ENCODE data around the gene PARD3.
"Not testable (repeated sequence)": the region's sequence is repeated elsewhere in the genome, so short reads cannot be mapped to it uniquely, and the experiment has no call there.

The PARD3 gene

GRCh38 chr10:34268410-34268809, 546.7 kb downstream of the PARD3 start:
- H3K27me3 ChIP-seq (ENCODE audit: control insufficient read depth in 1 of 2, insufficient read depth in 2 of 2, low read length in 2 of 2); H3K27ac ChIP-seq (ENCODE audit: low read depth, low read length); H3K36me3 ChIP-seq (ENCODE audit: control insufficient read depth in 1 of 2, insufficient read depth in 2 of 2, low read length in 2 of 2); H3K4me1 ChIP-seq (ENCODE audit: control insufficient read depth in 1 of 2, insufficient read depth in 2 of 2, low read length in 2 of 2); H3K9me3 ChIP-seq (ENCODE audit: control insufficient read depth in 1 of 2, low read length in 2 of 2); H3K9ac ChIP-seq (ENCODE audit: low read depth in 1 of 2, low read length in 2 of 2); H3K4me3 ChIP-seq (ENCODE audit: low read depth in 1 of 2, low read length in 2 of 2): not testable (repeated sequence)

GRCh38 chr10:34262985-34263384, 552.1 kb downstream of the PARD3 start:
- Histone ChIP-seq H3K27ac (ENCODE audit: low read depth, low read length) (no peak overlapping the region), H3K9me3 (ENCODE audit: control insufficient read depth in 1 of 2, low read length in 2 of 2) (no peaks in the 10 kb centered on the region), H3K27me3 (ENCODE audit: control insufficient read depth in 1 of 2, insufficient read depth in 2 of 2, low read length in 2 of 2) (no peaks in the 10 kb centered on the region), H3K4me1 (ENCODE audit: control insufficient read depth in 1 of 2, insufficient read depth in 2 of 2, low read length in 2 of 2) (no peaks in the 10 kb centered on the region), H3K9ac (ENCODE audit: low read depth in 1 of 2, low read length in 2 of 2) (no peak overlapping the region), H3K4me3 (ENCODE audit: low read depth in 1 of 2, low read length in 2 of 2) (no peak overlapping the region), H3K36me3 (ENCODE audit: control insufficient read depth in 1 of 2, insufficient read depth in 2 of 2, low read length in 2 of 2) (peaks cover 0 to 3% of the 10 kb centered on the region in 2 donors)

GRCh38 chr10:34260904-34261303, 554.2 kb downstream of the PARD3 start:
- H3K27me3 ChIP-seq (ENCODE audit: control insufficient read depth in 1 of 2, insufficient read depth in 2 of 2, low read length in 2 of 2), result no peaks in the 10 kb centered on the region
- H3K9me3 ChIP-seq (ENCODE audit: control insufficient read depth in 1 of 2, low read length in 2 of 2), result no peaks in the 10 kb centered on the region
- H3K4me3 ChIP-seq (ENCODE audit: low read depth in 1 of 2, low read length in 2 of 2), result no peak overlapping the region
- no peak overlapping the region for H3K27ac ChIP-seq (ENCODE audit: low read depth, low read length)
- H3K4me1 ChIP-seq (ENCODE audit: control insufficient read depth in 1 of 2, insufficient read depth in 2 of 2, low read length in 2 of 2), result no peaks in the 10 kb centered on the region
- no peak overlapping the region for H3K9ac ChIP-seq (ENCODE audit: low read depth in 1 of 2, low read length in 2 of 2)
- peaks cover 0 to 3% of the 10 kb centered on the region in 2 donors for H3K36me3 ChIP-seq (ENCODE audit: control insufficient read depth in 1 of 2, insufficient read depth in 2 of 2, low read length in 2 of 2)

- Histone ChIP-seq H3K9ac (ENCODE audit: low read depth in 1 of 2, low read length in 2 of 2) (no peak overlapping the region), H3K4me1 (ENCODE audit: control insufficient read depth in 1 of 2, insufficient read depth in 2 of 2, low read length in 2 of 2) (no peaks in the 10 kb centered on the region), H3K27ac (ENCODE audit: low read depth, low read length) (no peak overlapping the region), H3K4me3 (ENCODE audit: low read depth in 1 of 2, low read length in 2 of 2) (no peak overlapping the region), H3K27me3 (ENCODE audit: control insufficient read depth in 1 of 2, insufficient read depth in 2 of 2, low read length in 2 of 2) (no peaks in the 10 kb centered on the region), H3K9me3 (ENCODE audit: control insufficient read depth in 1 of 2, low read length in 2 of 2) (no peaks in the 10 kb centered on the region), H3K36me3 (ENCODE audit: control insufficient read depth in 1 of 2, insufficient read depth in 2 of 2, low read length in 2 of 2) (peaks cover 0 to 3% of the 10 kb centered on the region in 2 donors)
Measured at GRCh38 chr10:34256216-34256615, 558.9 kb downstream of the PARD3 start.

GRCh38 chr10:34255035-34255434, 560.1 kb downstream of the PARD3 start:
- no peaks in the 10 kb centered on the region for H3K4me1 ChIP-seq (ENCODE audit: control insufficient read depth in 1 of 2, insufficient read depth in 2 of 2, low read length in 2 of 2)
- H3K27ac ChIP-seq (ENCODE audit: low read depth, low read length), result no peak overlapping the region
- H3K9me3 ChIP-seq (ENCODE audit: control insufficient read depth in 1 of 2, low read length in 2 of 2), result no peaks in the 10 kb centered on the region
- no peak overlapping the region for H3K9ac ChIP-seq (ENCODE audit: low read depth in 1 of 2, low read length in 2 of 2)
- H3K4me3 ChIP-seq (ENCODE audit: low read depth in 1 of 2, low read length in 2 of 2), result no peak overlapping the region
- H3K27me3 ChIP-seq (ENCODE audit: control insufficient read depth in 1 of 2, insufficient read depth in 2 of 2, low read length in 2 of 2), result no peaks in the 10 kb centered on the region
- peaks cover 0 to under 1% of the 10 kb centered on the region in 2 donors for H3K36me3 ChIP-seq (ENCODE audit: control insufficient read depth in 1 of 2, insufficient read depth in 2 of 2, low read length in 2 of 2)

- H3K4me1 ChIP-seq (ENCODE audit: control insufficient read depth in 1 of 2, insufficient read depth in 2 of 2, low read length in 2 of 2), result no peaks in the 10 kb centered on the region
- no peak overlapping the region for H3K27ac ChIP-seq (ENCODE audit: low read depth, low read length)
- no peaks in the 10 kb centered on the region for H3K27me3 ChIP-seq (ENCODE audit: control insufficient read depth in 1 of 2, insufficient read depth in 2 of 2, low read length in 2 of 2)
- H3K36me3 ChIP-seq (ENCODE audit: control insufficient read depth in 1 of 2, insufficient read depth in 2 of 2, low read length in 2 of 2), result no peaks in the 10 kb centered on the region
- no peak overlapping the region for H3K4me3 ChIP-seq (ENCODE audit: low read depth in 1 of 2, low read length in 2 of 2)
- H3K9ac ChIP-seq (ENCODE audit: low read depth in 1 of 2, low read length in 2 of 2), result no peak overlapping the region
- no peaks in the 10 kb centered on the region for H3K9me3 ChIP-seq (ENCODE audit: control insufficient read depth in 1 of 2, low read length in 2 of 2)
Measured at GRCh38 chr10:34254596-34254995, 560.5 kb downstream of the PARD3 start.

- H3K9me3 ChIP-seq (ENCODE audit: control insufficient read depth in 1 of 2, low read length in 2 of 2), result no peaks in the 10 kb centered on the region
- no peaks in the 10 kb centered on the region for H3K27me3 ChIP-seq (ENCODE audit: control insufficient read depth in 1 of 2, insufficient read depth in 2 of 2, low read length in 2 of 2)
- H3K36me3 ChIP-seq (ENCODE audit: control insufficient read depth in 1 of 2, insufficient read depth in 2 of 2, low read length in 2 of 2), result no peaks in the 10 kb centered on the region
- H3K4me1 ChIP-seq (ENCODE audit: control insufficient read depth in 1 of 2, insufficient read depth in 2 of 2, low read length in 2 of 2), result no peaks in the 10 kb centered on the region
- no peak overlapping the region for H3K9ac ChIP-seq (ENCODE audit: low read depth in 1 of 2, low read length in 2 of 2)
- no peak overlapping the region for H3K4me3 ChIP-seq (ENCODE audit: low read depth in 1 of 2, low read length in 2 of 2)
- no peak overlapping the region for H3K27ac ChIP-seq (ENCODE audit: low read depth, low read length)
Measured at GRCh38 chr10:34252111-34252510, 563.0 kb downstream of the PARD3 start.

GRCh38 chr10:34251177-34251576, 563.9 kb downstream of the PARD3 start:
- H3K4me1 ChIP-seq (ENCODE audit: control insufficient read depth in 1 of 2, insufficient read depth in 2 of 2, low read length in 2 of 2), result no peaks in the 10 kb centered on the region
- H3K27me3 ChIP-seq (ENCODE audit: control insufficient read depth in 1 of 2, insufficient read depth in 2 of 2, low read length in 2 of 2), result no peaks in the 10 kb centered on the region
- no peaks in the 10 kb centered on the region for H3K36me3 ChIP-seq (ENCODE audit: control insufficient read depth in 1 of 2, insufficient read depth in 2 of 2, low read length in 2 of 2)
- H3K27ac ChIP-seq (ENCODE audit: low read depth, low read length), result no peak overlapping the region
- H3K9me3 ChIP-seq (ENCODE audit: control insufficient read depth in 1 of 2, low read length in 2 of 2), result no peaks in the 10 kb centered on the region
- no peak overlapping the region for H3K4me3 ChIP-seq (ENCODE audit: low read depth in 1 of 2, low read length in 2 of 2)
- H3K9ac ChIP-seq (ENCODE audit: low read depth in 1 of 2, low read length in 2 of 2), result no peak overlapping the region

- Histone ChIP-seq H3K4me1 (ENCODE audit: control insufficient read depth in 1 of 2, insufficient read depth in 2 of 2, low read length in 2 of 2) (no peaks in the 10 kb centered on the region), H3K27ac (ENCODE audit: low read depth, low read length) (no peak overlapping the region), H3K9ac (ENCODE audit: low read depth in 1 of 2, low read length in 2 of 2) (no peak overlapping the region), H3K36me3 (ENCODE audit: control insufficient read depth in 1 of 2, insufficient read depth in 2 of 2, low read length in 2 of 2) (no peaks in the 10 kb centered on the region), H3K4me3 (ENCODE audit: low read depth in 1 of 2, low read length in 2 of 2) (no peak overlapping the region), H3K9me3 (ENCODE audit: control insufficient read depth in 1 of 2, low read length in 2 of 2) (no peaks in the 10 kb centered on the region), H3K27me3 (ENCODE audit: control insufficient read depth in 1 of 2, insufficient read depth in 2 of 2, low read length in 2 of 2) (no peaks in the 10 kb centered on the region)
Measured at GRCh38 chr10:34250722-34251121, 564.4 kb downstream of the PARD3 start.

GRCh38 chr10:34249634-34250033, 565.5 kb downstream of the PARD3 start:
- no peak overlapping the region for H3K27ac ChIP-seq (ENCODE audit: low read depth, low read length)
- H3K27me3 ChIP-seq (ENCODE audit: control insufficient read depth in 1 of 2, insufficient read depth in 2 of 2, low read length in 2 of 2), result no peaks in the 10 kb centered on the region
- H3K36me3 ChIP-seq (ENCODE audit: control insufficient read depth in 1 of 2, insufficient read depth in 2 of 2, low read length in 2 of 2), result no peaks in the 10 kb centered on the region
- H3K4me1 ChIP-seq (ENCODE audit: control insufficient read depth in 1 of 2, insufficient read depth in 2 of 2, low read length in 2 of 2), result no peaks in the 10 kb centered on the region
- no peaks in the 10 kb centered on the region for H3K9me3 ChIP-seq (ENCODE audit: control insufficient read depth in 1 of 2, low read length in 2 of 2)
- no peak overlapping the region for H3K9ac ChIP-seq (ENCODE audit: low read depth in 1 of 2, low read length in 2 of 2)
- H3K4me3 ChIP-seq (ENCODE audit: low read depth in 1 of 2, low read length in 2 of 2), result no peak overlapping the region

- Histone ChIP-seq H3K9ac (ENCODE audit: low read depth in 1 of 2, low read length in 2 of 2) (no peak overlapping the region), H3K4me1 (ENCODE audit: control insufficient read depth in 1 of 2, insufficient read depth in 2 of 2, low read length in 2 of 2) (no peaks in the 10 kb centered on the region)
Measured at GRCh38 chr10:34247560-34247959, 567.5 kb downstream of the PARD3 start.

More at GRCh38 chr10:34247560-34247959, 567.5 kb downstream of the PARD3 start:
- Histone ChIP-seq H3K9me3 (ENCODE audit: control insufficient read depth in 1 of 2, low read length in 2 of 2) (no peaks in the 10 kb centered on the region), H3K36me3 (ENCODE audit: control insufficient read depth in 1 of 2, insufficient read depth in 2 of 2, low read length in 2 of 2) (no peaks in the 10 kb centered on the region), H3K4me3 (ENCODE audit: low read depth in 1 of 2, low read length in 2 of 2) (no peak overlapping the region), H3K27me3 (ENCODE audit: control insufficient read depth in 1 of 2, insufficient read depth in 2 of 2, low read length in 2 of 2) (no peaks in the 10 kb centered on the region), H3K27ac (ENCODE audit: low read depth, low read length) (no peak overlapping the region)

Measured in duodenal mucosa (tissue), 2 donors.